ENCODE results near the gene FAM193B.

FAM193B gene

GRCh38 chr5:177500685-177501522 is 53.5 kb downstream of the FAM193B start:
- DNase-seq (ENCODE audit: low read depth in 2 of 2): peak; percentile 65 to 73

- no peak for DNase-seq (ENCODE audit: low read depth in 2 of 2)
Measured at GRCh38 chr5:177499842-177500241, 54.5 kb downstream of the FAM193B start.

- no peak for DNase-seq (ENCODE audit: low read depth in 2 of 2)
Measured at GRCh38 chr5:177498013-177498787, 56.2 kb downstream of the FAM193B start.

GRCh38 chr5:177497292-177498012 is 56.9 kb downstream of the FAM193B start, which contains the start of gene PDLIM7:
Gene PDLIM7, minus strand, starts transcription at chr5:177497604. Its CDS starts 1,092 bp downstream, at chr5:177496512.
- DNase-seq (ENCODE audit: low read depth in 2 of 2): peak; percentile 88 to 90

- no peak for DNase-seq (ENCODE audit: low read depth in 2 of 2)
Measured at GRCh38 chr5:177496727-177497291, 57.6 kb downstream of the FAM193B start.

GRCh38 chr5:177496070-177496726 is 58.2 kb downstream of the FAM193B start:
- DNase-seq (ENCODE audit: low read depth in 2 of 2): no peak

- no peak for DNase-seq (ENCODE audit: low read depth in 2 of 2)
Measured at GRCh38 chr5:177495243-177496060, 58.9 kb downstream of the FAM193B start.

- peak in 1 of 2 donors; percentile 30 for DNase-seq (ENCODE audit: low read depth in 2 of 2)
Measured at GRCh38 chr5:177494346-177495195, 59.8 kb downstream of the FAM193B start.

GRCh38 chr5:177493795-177494345 is 60.5 kb downstream of the FAM193B start:
- DNase-seq (ENCODE audit: low read depth in 2 of 2): no peak

GRCh38 chr5:177492841-177493240 is 61.5 kb downstream of the FAM193B start:
- DNase-seq (ENCODE audit: low read depth in 2 of 2): no peak

- DNase-seq (ENCODE audit: low read depth in 2 of 2): no peak
Measured at GRCh38 chr5:177491983-177492746, 62.2 kb downstream of the FAM193B start.

- DNase-seq (ENCODE audit: low read depth in 2 of 2): peak in 1 of 2 donors; percentile 33
Measured at GRCh38 chr5:177491429-177491945, 62.9 kb downstream of the FAM193B start.

GRCh38 chr5:177490992-177491391 is 63.4 kb downstream of the FAM193B start:
- DNase-seq (ENCODE audit: low read depth in 2 of 2): no peak

- DNase-seq (ENCODE audit: low read depth in 2 of 2): no peak
Measured at GRCh38 chr5:177490311-177490991, 63.9 kb downstream of the FAM193B start.

- DNase-seq (ENCODE audit: low read depth in 2 of 2): no peak
Measured at GRCh38 chr5:177489119-177489716, 65.1 kb downstream of the FAM193B start.

- no peak for DNase-seq (ENCODE audit: low read depth in 2 of 2)
Measured at GRCh38 chr5:177487975-177488374, 66.4 kb downstream of the FAM193B start.

- no peak for DNase-seq (ENCODE audit: low read depth in 2 of 2)
Measured at GRCh38 chr5:177487144-177487543, 67.2 kb downstream of the FAM193B start.

Measured in stimulated activated CD8-positive, alpha-beta memory T cell treated with anti-CD3 and anti-CD28 coated beads, Interleukin-15, amount 100 ng/mL, for 48 hours (primary cell).